AG04450 (cell line): ENCODE measurements around the gene KRTAP5-4. TPM values are rescaled to one million over a fixed set of nuclear protein-coding genes. Genes with fewer than 3 reads are reported as not detected.

Source experiments
- CTCF ChIA-PET: fragments of 300-600, 350-600 bp; formaldehyde crosslinking; extraction: SDS; loops from one replicate; lab custom pipeline; 2022; ENCODE audit warnings: antibody characterized with exemption, inconsistent platforms; lab: Charles Lee
- POLR2A ChIA-PET: fragments of 350-600 bp; formaldehyde crosslinking; extraction: SDS; loops from one replicate; lab custom pipeline; 2021; ENCODE audit warnings: antibody characterized with exemption, inconsistent platforms; lab: Yijun Ruan, JAX
- DNase-seq: peaks from one replicate; pipeline ENCODE4 v3.0.0-alpha.2; 2011; ENCODE audit warnings: low read depth, low spot score
- H3K27ac ChIP-seq: one replicate; pipeline ENCODE4 v1.5.1; 2012; ENCODE audit warnings: low read depth, low read length, control low read depth
- H3K27me3 ChIP-seq: one replicate; pipeline ENCODE4 v1.6.0; 2012; ENCODE audit warnings: low read length; ENCODE audit not compliant: control insufficient read depth, insufficient read depth
- H3K4me3 ChIP-seq: 2 replicates; pipeline ENCODE4 v1.5.1; 2011; ENCODE audit warnings: mild to moderate bottlenecking, low read depth, low read length, control low read depth
- H3K9me3 ChIP-seq: 2 replicates; pipeline ENCODE4 v1.5.1; 2012; ENCODE audit warnings: low read length; ENCODE audit not compliant: control insufficient read depth, insufficient read depth
- polyA plus RNA-seq: library from polyadenylated mRNA; depleted of rRNA; stranded (reverse); fragments of >200 nt; gene quantifications from 2 replicates; pipeline ENCODE4 v1.2.3, GENCODE V29; 2011
- TF ChIP-seq, protein P1 (sequence below): IDR thresholded peaks from 2 replicates; pipeline ENCODE4 v1.5.1; 2011; ENCODE audit warnings: low read depth, low read length, control low read depth, inconsistent platforms

KRTAP5-4 gene
- polyA plus RNA-seq, 1 experiment = not detected

DNA sequence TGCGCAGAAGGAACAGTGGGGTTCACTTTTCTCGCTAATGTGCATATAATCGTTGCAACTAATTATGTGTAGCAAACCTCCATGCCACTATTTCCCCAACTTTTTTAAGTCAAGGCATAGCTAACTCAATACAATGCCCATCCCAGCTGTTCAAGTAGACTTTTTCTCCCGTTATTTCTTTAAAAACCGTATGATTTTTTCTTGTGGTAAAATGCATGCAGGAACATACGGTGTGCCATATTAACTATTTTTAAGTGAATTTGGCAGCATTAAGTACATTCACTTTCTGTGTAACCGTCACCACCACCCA is 47.0 kb downstream of the KRTAP5-4 start:
- ChIA-PET CTCF (interaction anchor here (0.6 to 3.5 kb wide), 15 partner anchors 10 to 372 kb away, joined by 3 to 87 read pairs (median 5); no protein-coding TSS in a partner anchor), POLR2A (interaction anchor here (1.4 kb wide), 1 partner anchor 239 kb away, joined by 3 read pairs; no protein-coding TSS in a partner anchor)
- Histone ChIP-seq H3K9me3 (peaks cover 7% of the 10 kb centered on the region), H3K27ac (no peak overlapping the region), H3K27me3 (peaks cover 31% of the 10 kb centered on the region), H3K4me3 (no peak overlapping the region)
- TF ChIP-seq, protein P1, sequence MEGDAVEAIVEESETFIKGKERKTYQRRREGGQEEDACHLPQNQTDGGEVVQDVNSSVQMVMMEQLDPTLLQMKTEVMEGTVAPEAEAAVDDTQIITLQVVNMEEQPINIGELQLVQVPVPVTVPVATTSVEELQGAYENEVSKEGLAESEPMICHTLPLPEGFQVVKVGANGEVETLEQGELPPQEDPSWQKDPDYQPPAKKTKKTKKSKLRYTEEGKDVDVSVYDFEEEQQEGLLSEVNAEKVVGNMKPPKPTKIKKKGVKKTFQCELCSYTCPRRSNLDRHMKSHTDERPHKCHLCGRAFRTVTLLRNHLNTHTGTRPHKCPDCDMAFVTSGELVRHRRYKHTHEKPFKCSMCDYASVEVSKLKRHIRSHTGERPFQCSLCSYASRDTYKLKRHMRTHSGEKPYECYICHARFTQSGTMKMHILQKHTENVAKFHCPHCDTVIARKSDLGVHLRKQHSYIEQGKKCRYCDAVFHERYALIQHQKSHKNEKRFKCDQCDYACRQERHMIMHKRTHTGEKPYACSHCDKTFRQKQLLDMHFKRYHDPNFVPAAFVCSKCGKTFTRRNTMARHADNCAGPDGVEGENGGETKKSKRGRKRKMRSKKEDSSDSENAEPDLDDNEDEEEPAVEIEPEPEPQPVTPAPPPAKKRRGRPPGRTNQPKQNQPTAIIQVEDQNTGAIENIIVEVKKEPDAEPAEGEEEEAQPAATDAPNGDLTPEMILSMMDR = no peak; the same call in 1 of the 2 replicates
- DNase-seq = no peak

GRCh38 chr11:1574238-1574932 is 47.6 kb downstream of the KRTAP5-4 start:
- ChIA-PET CTCF (interaction anchor here (0.6 to 3.5 kb wide), 15 partner anchors 10 to 372 kb away, joined by 3 to 87 read pairs (median 5); no protein-coding TSS in a partner anchor), POLR2A (interaction anchor here (1.4 to 1.5 kb wide), 2 partner anchors 28 to 239 kb away, joined by 3 to 6 read pairs; no protein-coding TSS in a partner anchor)
- Histone ChIP-seq H3K27me3 (peaks cover 31% of the 10 kb centered on the region), H3K4me3 (no peak overlapping the region), H3K27ac (no peak overlapping the region), H3K9me3 (peaks cover 7% of the 10 kb centered on the region)
- TF ChIP-seq, protein P1 = peak; percentile 65
- DNase-seq = no peak

DNA sequence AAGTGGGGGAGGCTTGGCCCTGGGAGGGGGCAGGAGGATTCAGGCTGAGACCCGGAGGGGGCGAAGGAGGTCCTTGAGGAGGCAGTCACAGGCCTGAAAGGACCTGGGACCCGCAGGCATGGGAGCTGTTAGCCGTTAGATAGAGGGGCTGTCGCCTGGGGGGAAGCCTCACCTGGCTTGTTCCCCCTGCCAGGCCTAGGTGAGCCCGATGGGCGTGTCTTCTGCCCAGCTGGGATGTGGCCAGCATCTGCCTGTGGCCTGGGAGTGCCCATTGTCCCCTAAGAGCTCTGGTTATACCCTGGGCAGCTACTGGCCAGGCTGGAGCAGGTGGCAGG is 48.1 kb downstream of the KRTAP5-4 start:
- ChIA-PET CTCF (interaction anchor here (0.8 to 3.5 kb wide), 7 partner anchors 9 to 311 kb away, joined by 3 to 87 read pairs (median 7); no protein-coding TSS in a partner anchor), POLR2A (interaction anchor here (1.0 to 1.5 kb wide), 3 partner anchors 16 to 238 kb away, joined by 3 to 6 read pairs (median 3); no protein-coding TSS in a partner anchor)

GRCh38 chr11:1573077-1573902 is 48.6 kb downstream of the KRTAP5-4 start:
- ChIA-PET CTCF (interaction anchor here (0.8 to 3.5 kb wide), 6 partner anchors 15 to 310 kb away, joined by 3 to 87 read pairs (median 8); no protein-coding TSS in a partner anchor), POLR2A (interaction anchor here (1.0 to 1.5 kb wide), 2 partner anchors 15 to 26 kb away, joined by 3 to 6 read pairs; no protein-coding TSS in a partner anchor)

More for the DNA sequence above, 48.1 kb downstream of the KRTAP5-4 start:
- Histone ChIP-seq H3K4me3 (no peak overlapping the region), H3K9me3 (peaks cover 7% of the 10 kb centered on the region), H3K27ac (no peak overlapping the region), H3K27me3 (peaks cover 31% of the 10 kb centered on the region)
- TF ChIP-seq, protein P1 = no peak
- DNase-seq = no peak

More at GRCh38 chr11:1573077-1573902, 48.6 kb downstream of the KRTAP5-4 start:
- TF ChIP-seq, protein P1 = no peak
- Histone ChIP-seq H3K27me3 (peaks cover 26% of the 10 kb centered on the region), H3K27ac (no peak overlapping the region), H3K4me3 (no peak overlapping the region), H3K9me3 (peaks cover 2% of the 10 kb centered on the region)
- DNase-seq = no peak
